ENCODE measurements around the gene MAPK12.

GRCh38 chr22:50204571-50204970 is 56.9 kb downstream of the MAPK12 start:
- TF ChIP-seq CTCF (IDR thresholded peaks at IDR 0.05) (no peak), EP300 (IDR thresholded peaks at IDR 0.05) (no peak)
